GM23338 (cell line): ENCODE data around the gene CYTH1. TPM values are rescaled to one million over a fixed set of nuclear protein-coding genes. Genes with fewer than 3 reads are reported as not detected.

Source experiments
- ATAC-seq: fragments of 200-7000 bp; cut with Tn5 transposase; 3 replicates; pipeline ENCODE4 v1.9.1; 2020
- DNase-seq: peaks from one replicate; pipeline ENCODE4 v3.0.0-alpha.2; 2015; ENCODE audit warnings: low spot score
- H2AFZ ChIP-seq: fragments of 200-600 bp; sonication (generic); 2 replicates; pipeline ENCODE4 v1.8.0; 2016; ENCODE audit warnings: antibody characterized with exemption, mild to moderate bottlenecking, moderate library complexity
- H3F3A ChIP-seq: fragments of 200-600 bp; sonication (generic); replicated peaks from 2 replicates; pipeline ENCODE4 v1.8.0; 2017; ENCODE audit warnings: antibody characterized with exemption, mixed run types, low read depth
- H3K27ac ChIP-seq: fragments of 200-600 bp; sonication (generic); 2 replicates; pipeline ENCODE4 v1.6.1; 2016; ENCODE audit warnings: low read depth
- H3K27me3 ChIP-seq: fragments of 200-600 bp; sonication (generic); 2 replicates; pipeline ENCODE4 v1.8.0; 2016; ENCODE audit warnings: mild to moderate bottlenecking, mixed run types, moderate library complexity; ENCODE audit not compliant: insufficient read depth
- H3K36me3 ChIP-seq: fragments of 200-600 bp; sonication (generic); 2 replicates; pipeline ENCODE4 v1.8.0; 2016; ENCODE audit warnings: mild to moderate bottlenecking; ENCODE audit not compliant: insufficient read depth
- H3K4me1 ChIP-seq: fragments of 200-600 bp; sonication (generic); 2 replicates; pipeline ENCODE4 v1.8.0; 2016; ENCODE audit warnings: mild to moderate bottlenecking, moderate library complexity; ENCODE audit not compliant: insufficient read depth
- H3K4me2 ChIP-seq: fragments of 200-600 bp; sonication (generic); 2 replicates; pipeline ENCODE4 v1.7.1; 2017; ENCODE audit warnings: mixed run types
- H3K4me3 ChIP-seq: fragments of 200-600 bp; sonication (generic); 2 replicates; pipeline ENCODE4 v1.6.1; 2016; ENCODE audit warnings: mixed run types
- H3K79me2 ChIP-seq: fragments of 200-600 bp; sonication (generic); replicated peaks from 2 replicates; pipeline ENCODE4 v1.8.0; 2017; ENCODE audit warnings: mild to moderate bottlenecking; ENCODE audit not compliant: insufficient read depth
- H3K9me2 ChIP-seq: fragments of 200-600 bp; sonication (generic); 2 replicates; pipeline ENCODE4 v1.8.0; 2017; ENCODE audit not compliant: insufficient read depth
- H4K20me1 ChIP-seq: fragments of 200-600 bp; sonication (generic); replicated peaks from 2 replicates; pipeline ENCODE4 v1.8.0; 2017; ENCODE audit warnings: mild to moderate bottlenecking; ENCODE audit not compliant: insufficient read depth
- H3K27ac Mint-ChIP-seq: 2 replicates; pipeline ENCODE4 v1.8.0; 2020; ENCODE audit warnings: inconsistent platforms, mild to moderate bottlenecking, moderate library complexity, mixed read lengths
- H3K27me3 Mint-ChIP-seq: 3 replicates; pipeline ENCODE4 v1.8.0; 2022; ENCODE audit warnings: low read depth, mild to moderate bottlenecking, moderate library complexity, mixed read lengths, inconsistent platforms; ENCODE audit not compliant: insufficient read depth, poor library complexity
- H3K36me3 Mint-ChIP-seq: 3 replicates; pipeline ENCODE4 v1.8.0; 2021; ENCODE audit warnings: low read depth, mild to moderate bottlenecking, inconsistent platforms, moderate library complexity, mixed read lengths
- H3K4me1 Mint-ChIP-seq: 3 replicates; pipeline ENCODE4 v1.8.0; 2020; ENCODE audit warnings: mild to moderate bottlenecking, inconsistent platforms, mixed read lengths
- H3K4me3 Mint-ChIP-seq: 3 replicates; pipeline ENCODE4 v1.8.0; 2021; ENCODE audit warnings: moderate library complexity, mild to moderate bottlenecking, inconsistent platforms, mixed read lengths
- H3K9me3 Mint-ChIP-seq: 3 replicates; pipeline ENCODE4 v1.8.0; 2020; ENCODE audit warnings: moderate library complexity, mild to moderate bottlenecking, inconsistent platforms, mixed read lengths
- CREB1 ChIP-seq: fragments of 250-450 bp; sonication (Bioruptor Pico); IDR thresholded peaks from 2 replicates; pipeline ENCODE4 v1.5.0; 2020; ENCODE audit warnings: low read depth, mild to moderate bottlenecking, moderate library complexity
- CTCF ChIP-seq, 2 experiments: fragments of 200-600 bp in 1 of 2; sonication (generic) in 1 of 2; conservative IDR thresholded peaks; 2 replicates each; pipeline versions ENCODE4 v1.5.1 to v1.6.1; 2016 to 2017; ENCODE audit warnings: antibody characterized with exemption in 2 of 2, low read depth in 2 of 2, mild to moderate bottlenecking in 2 of 2, moderate library complexity in 1 of 2
- ETS1 ChIP-seq: IDR thresholded peaks from 2 replicates; pipeline ENCODE4 v1.6.1; 2016; ENCODE audit warnings: antibody characterized with exemption
- EZH2 ChIP-seq: fragments of 200-600 bp; sonication (generic); IDR thresholded peaks from one replicate; pipeline ENCODE4 v1.8.0; 2017; ENCODE audit warnings: antibody characterized with exemption, mild to moderate bottlenecking, low read depth; ENCODE audit not compliant: unreplicated experiment
- EZH2phosphoT487 ChIP-seq: fragments of 200-600 bp; sonication (generic); IDR thresholded peaks from one replicate; pipeline ENCODE4 v1.8.1; 2018; ENCODE audit warnings: antibody characterized with exemption; ENCODE audit not compliant: unreplicated experiment
- NANOG ChIP-seq: IDR thresholded peaks from 2 replicates; pipeline ENCODE4 v1.6.1; 2016; ENCODE audit warnings: antibody characterized with exemption, borderline replicate concordance
- POLR2AphosphoS5 ChIP-seq: IDR thresholded peaks from 2 replicates; pipeline ENCODE4 v1.6.1; 2016; ENCODE audit warnings: antibody characterized with exemption, low read depth
- REST ChIP-seq: IDR thresholded peaks from one replicate; pipeline ENCODE4 v1.6.1; 2018; ENCODE audit warnings: antibody characterized with exemption; ENCODE audit not compliant: unreplicated experiment
- STAT1 ChIP-seq: IDR thresholded peaks from one replicate; pipeline ENCODE4 v1.6.1; 2016; ENCODE audit warnings: antibody characterized with exemption; ENCODE audit not compliant: unreplicated experiment
- ZNF114 ChIP-seq: fragments of 250-450 bp; sonication (Bioruptor Pico); IDR thresholded peaks from 2 replicates; pipeline ENCODE4 v1.5.0; 2020; ENCODE audit warnings: mild to moderate bottlenecking, moderate library complexity
- ZNF462 ChIP-seq: fragments of 250-450 bp; sonication (Bioruptor Pico); IDR thresholded peaks from 2 replicates; pipeline ENCODE4 v1.5.0; 2020; ENCODE audit warnings: mild to moderate bottlenecking, moderate library complexity
- polyA plus RNA-seq: library from polyadenylated mRNA; unstranded; fragments of >200 nt; fragmentation: Nextera tagmentation; extraction: Ambion mirVana; gene quantifications from 2 replicates; pipeline ENCODE4 v1.2.1, GENCODE V29; 2016
- total RNA-seq: library from RNA; depleted of rRNA; stranded (reverse); fragments of >200 nt; shearing (Covaris generic); gene quantifications from 2 replicates; pipeline ENCODE4 v1.2.3, GENCODE V29; 2014

CYTH1 gene
- total and polyA plus RNA-seq, 2 experiments from 2014 or later, result 13.8 to 14.5 TPM

GRCh38 chr17:78706271-78706915 is 75.7 kb downstream of the CYTH1 start:
- H3K9me3 Mint-ChIP-seq, result no peaks in the 10 kb centered on the region
- Histone ChIP-seq H4K20me1 (no peaks in the 10 kb centered on the region; the same call in none of the 2 replicates), H2AFZ (no peak overlapping the region), H3K4me1 (no peaks in the 10 kb centered on the region), H3F3A (no peaks in the 10 kb centered on the region), H3K4me2 (no peak overlapping the region), H3K4me3 (no peak overlapping the region), H3K36me3 (no peaks in the 10 kb centered on the region), H3K27ac (no peak overlapping the region), H3K79me2 (no peaks in the 10 kb centered on the region), H3K9me2 (no peaks in the 10 kb centered on the region), H3K27me3 (no peaks in the 10 kb centered on the region)
- peaks cover 2% of the 10 kb centered on the region; the same call in 2 of the 3 replicates for H3K36me3 Mint-ChIP-seq
- DNase-seq, result no peak
- no peak overlapping the region for H3K27ac Mint-ChIP-seq
- peaks cover 2% of the 10 kb centered on the region for H3K27me3 Mint-ChIP-seq
- no peak for ATAC-seq
- no peak for TF ChIP-seq EZH2
- TF ChIP-seq CREB1 (CRISPR knock-in tag), result no peak
- no peak for TF ChIP-seq REST
- TF ChIP-seq NANOG, result no peak
- TF ChIP-seq ZNF114 (CRISPR knock-in tag), result no peak
- TF ChIP-seq ETS1, result no peak
- no peak for TF ChIP-seq STAT1
- no peak for TF ChIP-seq POLR2AphosphoS5
- TF ChIP-seq EZH2phosphoT487, result no peak
- no peak for TF ChIP-seq ZNF462 (CRISPR knock-in tag)
- TF ChIP-seq CTCF (conservative IDR thresholded peaks at IDR 0.05; ENCODE audit: low read depth in 2 of 2), result no peak
- no peak overlapping the region for H3K4me3 Mint-ChIP-seq
- H3K4me1 Mint-ChIP-seq, result peaks cover 9% of the 10 kb centered on the region
